Gastrocnemius medialis (tissue), 4 donors: ENCODE results near the gene SPON1. TPM values are rescaled to one million over a fixed set of nuclear protein-coding genes. Genes with fewer than 3 reads are reported as not detected.

Source experiments
- ATAC-seq, 2 donors: fragments of 150-250 bp; one replicate each; pipeline ENCODE4 v1.9.1; 2016
- DNase-seq, 2 donors: peaks; one replicate each; pipeline ENCODE4 v3.0.0-alpha.2; 2019
- H3K27ac ChIP-seq, 4 donors: fragments of 200-600 bp; sonication (generic); 1 replicate in 1 of 4; 2 replicates in 3 of 4; pipeline ENCODE4 v1.5.1; 2016 to 2018; ENCODE audit warnings: mild to moderate bottlenecking in 2 of 4, moderate library complexity in 1 of 4
- H3K27me3 ChIP-seq, 3 donors: fragments of 200-600 bp; sonication (generic) in 2 of 3; 1 replicate in 1 of 3; 2 replicates in 2 of 3; pipeline versions ENCODE4 v1.5.1 to v1.6.0; 2016 to 2019; ENCODE audit warnings: mild to moderate bottlenecking in 1 of 3, moderate library complexity in 1 of 3
- H3K36me3 ChIP-seq, 2 donors: fragments of 200-600 bp; sonication (generic) in 1 of 2; one replicate each; pipeline ENCODE4 v1.5.1; 2017 to 2018
- H3K4me1 ChIP-seq, 2 donors: fragments of 200-600 bp; sonication (generic) in 1 of 2; one replicate each; pipeline ENCODE4 v1.5.1; 2016 to 2017; ENCODE audit warnings: mild to moderate bottlenecking in 2 of 2
- H3K4me3 ChIP-seq, 4 donors: fragments of 200-600 bp; sonication (generic) in 3 of 4; 1 replicate in 1 of 4; 2 replicates in 3 of 4; pipeline ENCODE4 v1.5.1; 2016 to 2019; ENCODE audit warnings: mild to moderate bottlenecking in 2 of 4
- H3K9me3 ChIP-seq, 3 donors: fragments of 200-600 bp; sonication (generic) in 2 of 3; 1 replicate in 1 of 3; 2 replicates in 2 of 3; pipeline ENCODE4 v1.5.1; 2016 to 2019
- POLR2A ChIP-seq, 2 donors: fragments of 450-650 bp; IDR thresholded peaks; one replicate each; pipeline ENCODE4 v1.6.1; 2017; ENCODE audit warnings: antibody characterized with exemption in 2 of 2, mild to moderate bottlenecking in 2 of 2, moderate library complexity in 2 of 2
- in situ Hi-C, 4 donors: fragments of 200-750 bp; cut with MboI; loops; one replicate each; pipeline versions ENCODE4 v1.15.0 to v1.8.0; 2017; ENCODE audit warnings: low sequenced_read_pairs in 4 of 4
- intact Hi-C: fragments of 100-400 bp; cut with DNase I; formaldehyde crosslinking; loops from one replicate; pipeline ENCODE4 v1.15.1; 2023; ENCODE audit warnings: low total_unique reads
- total RNA-seq, 4 donors: library from RNA; depleted of rRNA; stranded (reverse); fragments of >200 nt; gene quantifications; one replicate each; pipeline versions ENCODE4 v1.1.0 to v1.2.3, GENCODE V29; 2016
- TF ChIP-seq, protein P1 (sequence below), 5 experiments: fragments of 450-650 bp in 3 of 5; fragments of 200-600 bp in 2 of 5; sonication (generic) in 2 of 5; IDR thresholded peaks in 4 of 5; conservative IDR thresholded peaks in 1 of 5; 1 replicate in 4 of 5; 2 replicates in 1 of 5; pipeline ENCODE4 v1.5.1; 2016 to 2019; ENCODE audit warnings: antibody characterized with exemption in 5 of 5, mild to moderate bottlenecking in 3 of 5, moderate library complexity in 3 of 5

Gene SPON1
- total RNA-seq, 4 donors from 2014 or later, result 0.10 to 1.6 (median 0.36) TPM

DNA sequence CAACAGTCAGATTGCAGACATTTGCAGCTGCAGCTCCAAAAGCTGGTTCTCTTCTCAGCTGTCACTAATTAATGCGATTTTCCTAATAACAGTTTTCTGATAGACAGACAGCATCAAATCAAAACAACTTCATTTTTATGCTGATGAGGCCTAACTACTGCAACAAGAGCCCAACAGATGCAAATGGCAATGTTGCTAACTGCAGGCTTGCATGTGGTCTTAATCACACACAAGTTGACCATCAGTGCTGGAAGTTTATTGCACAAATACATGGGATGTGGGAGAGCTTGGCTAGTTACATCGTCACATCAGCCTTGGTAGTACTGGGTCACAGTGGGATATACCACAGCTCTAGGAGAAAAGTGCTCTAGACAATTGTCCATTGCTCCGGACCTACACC, 99.2 kb downstream of the SPON1 start:
- H3K27me3 ChIP-seq, result no peaks in the 10 kb centered on the region
- TF ChIP-seq POLR2A (IDR thresholded peaks at IDR 0.05), result no peak
- TF ChIP-seq, protein P1, sequence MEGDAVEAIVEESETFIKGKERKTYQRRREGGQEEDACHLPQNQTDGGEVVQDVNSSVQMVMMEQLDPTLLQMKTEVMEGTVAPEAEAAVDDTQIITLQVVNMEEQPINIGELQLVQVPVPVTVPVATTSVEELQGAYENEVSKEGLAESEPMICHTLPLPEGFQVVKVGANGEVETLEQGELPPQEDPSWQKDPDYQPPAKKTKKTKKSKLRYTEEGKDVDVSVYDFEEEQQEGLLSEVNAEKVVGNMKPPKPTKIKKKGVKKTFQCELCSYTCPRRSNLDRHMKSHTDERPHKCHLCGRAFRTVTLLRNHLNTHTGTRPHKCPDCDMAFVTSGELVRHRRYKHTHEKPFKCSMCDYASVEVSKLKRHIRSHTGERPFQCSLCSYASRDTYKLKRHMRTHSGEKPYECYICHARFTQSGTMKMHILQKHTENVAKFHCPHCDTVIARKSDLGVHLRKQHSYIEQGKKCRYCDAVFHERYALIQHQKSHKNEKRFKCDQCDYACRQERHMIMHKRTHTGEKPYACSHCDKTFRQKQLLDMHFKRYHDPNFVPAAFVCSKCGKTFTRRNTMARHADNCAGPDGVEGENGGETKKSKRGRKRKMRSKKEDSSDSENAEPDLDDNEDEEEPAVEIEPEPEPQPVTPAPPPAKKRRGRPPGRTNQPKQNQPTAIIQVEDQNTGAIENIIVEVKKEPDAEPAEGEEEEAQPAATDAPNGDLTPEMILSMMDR (IDR thresholded peaks at IDR 0.05 in 4 of 5, conservative IDR thresholded peaks at IDR 0.05 in 1 of 5), result no peak
- ATAC-seq (no peak), DNase-seq (no peak)
- H3K9me3 ChIP-seq, result no peaks in the 10 kb centered on the region
- no peak overlapping the region for H3K27ac ChIP-seq
- no peak overlapping the region for H3K4me3 ChIP-seq
- no peaks in the 10 kb centered on the region for H3K36me3 ChIP-seq
- intact Hi-C loops, result no loop called here
- in situ Hi-C loops, result no loop called here
- H3K4me1 ChIP-seq, result no peaks in the 10 kb centered on the region

DNA sequence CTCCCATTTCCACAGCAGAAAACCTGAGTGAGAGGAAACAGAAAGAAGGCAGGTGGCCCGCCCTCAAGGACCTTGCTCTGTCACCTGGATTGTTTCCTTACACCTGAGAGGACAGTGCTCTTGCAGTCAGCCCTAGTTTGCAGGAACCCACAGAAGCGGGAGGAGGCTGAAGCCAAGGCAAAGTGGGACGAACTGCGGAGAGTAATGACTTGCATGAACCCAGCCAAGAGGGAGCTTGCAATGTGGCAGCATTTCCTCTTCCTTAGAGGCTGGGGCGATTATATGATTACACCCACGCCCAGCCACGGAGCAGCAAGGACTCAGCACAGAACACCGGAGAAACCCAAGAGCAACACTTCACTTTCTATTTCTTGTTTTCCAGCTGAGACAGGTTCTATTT, 102.6 kb downstream of the SPON1 start:
- intact Hi-C loops, result no loop called here
- Histone ChIP-seq H3K36me3 (no peaks in the 10 kb centered on the region), H3K27ac (no peak overlapping the region), H3K9me3 (no peaks in the 10 kb centered on the region), H3K4me3 (no peak overlapping the region), H3K27me3 (no peaks in the 10 kb centered on the region), H3K4me1 (no peaks in the 10 kb centered on the region)
- ATAC-seq (no peak), DNase-seq (no peak)
- in situ Hi-C loops, result no loop called here
- TF ChIP-seq, protein P1 (IDR thresholded peaks at IDR 0.05 in 4 of 5, conservative IDR thresholded peaks at IDR 0.05 in 1 of 5), result no peak
- TF ChIP-seq POLR2A (IDR thresholded peaks at IDR 0.05), result no peak

DNA sequence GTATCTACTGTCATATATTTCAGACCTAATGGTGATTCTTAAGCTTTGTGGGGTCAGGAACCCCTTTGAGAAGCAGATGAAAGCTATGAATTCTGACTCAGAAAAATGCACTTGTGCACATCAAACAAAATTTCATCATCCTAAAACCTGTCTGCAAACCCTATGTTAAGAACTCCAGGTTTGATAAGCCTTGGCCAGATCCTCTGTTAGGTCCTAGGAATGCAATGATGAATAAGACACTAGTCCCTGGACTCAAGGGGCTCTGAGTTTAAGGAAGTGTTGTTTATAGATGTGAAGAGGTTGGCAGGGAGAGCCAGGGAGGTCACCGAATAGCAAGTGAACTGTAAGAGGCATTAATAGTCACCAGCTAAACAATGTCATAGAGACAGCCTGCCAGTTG, 103.2 kb downstream of the SPON1 start:
- no peak for DNase-seq
- Histone ChIP-seq H3K4me1 (no peaks in the 10 kb centered on the region), H3K27me3 (no peaks in the 10 kb centered on the region), H3K27ac (no peak overlapping the region), H3K36me3 (no peaks in the 10 kb centered on the region), H3K4me3 (no peak overlapping the region), H3K9me3 (no peaks in the 10 kb centered on the region)
- in situ Hi-C loops (no loop called here), intact Hi-C loops (no loop called here)
- TF ChIP-seq, protein P1 (IDR thresholded peaks at IDR 0.05 in 4 of 5, conservative IDR thresholded peaks at IDR 0.05 in 1 of 5), result no peak
- no peak for TF ChIP-seq POLR2A (IDR thresholded peaks at IDR 0.05)
- no peak for ATAC-seq

DNA sequence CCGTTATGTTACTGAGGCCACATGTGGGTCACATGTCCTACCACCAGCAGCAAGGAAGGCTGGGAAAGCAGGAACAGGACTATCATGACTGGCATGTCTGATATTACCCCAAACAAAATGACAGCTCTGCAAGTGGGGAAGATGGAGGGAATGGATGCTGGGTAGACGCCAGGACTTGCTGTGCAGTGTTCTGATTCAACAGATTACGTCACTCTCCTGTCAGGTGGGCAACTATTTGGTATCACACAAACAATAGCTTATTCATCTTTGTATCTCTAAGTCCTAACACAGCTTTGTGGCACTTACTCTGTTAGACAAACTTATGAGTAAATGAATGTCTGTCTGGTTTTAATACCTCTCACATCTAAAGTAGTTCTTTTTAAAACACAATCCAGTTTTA, 105.2 kb downstream of the SPON1 start:
- no peak overlapping the region for H3K27ac ChIP-seq
- no peaks in the 10 kb centered on the region for H3K36me3 ChIP-seq
- no peaks in the 10 kb centered on the region for H3K27me3 ChIP-seq
- no peaks in the 10 kb centered on the region for H3K9me3 ChIP-seq
- in situ Hi-C loops (no loop called here), intact Hi-C loops (no loop called here)
- ATAC-seq (no peak), DNase-seq (no peak)
- no peak for TF ChIP-seq POLR2A (IDR thresholded peaks at IDR 0.05)
- TF ChIP-seq, protein P1 (IDR thresholded peaks at IDR 0.05 in 4 of 5, conservative IDR thresholded peaks at IDR 0.05 in 1 of 5), result no peak
- no peak overlapping the region for H3K4me3 ChIP-seq
- H3K4me1 ChIP-seq, result no peaks in the 10 kb centered on the region

DNA sequence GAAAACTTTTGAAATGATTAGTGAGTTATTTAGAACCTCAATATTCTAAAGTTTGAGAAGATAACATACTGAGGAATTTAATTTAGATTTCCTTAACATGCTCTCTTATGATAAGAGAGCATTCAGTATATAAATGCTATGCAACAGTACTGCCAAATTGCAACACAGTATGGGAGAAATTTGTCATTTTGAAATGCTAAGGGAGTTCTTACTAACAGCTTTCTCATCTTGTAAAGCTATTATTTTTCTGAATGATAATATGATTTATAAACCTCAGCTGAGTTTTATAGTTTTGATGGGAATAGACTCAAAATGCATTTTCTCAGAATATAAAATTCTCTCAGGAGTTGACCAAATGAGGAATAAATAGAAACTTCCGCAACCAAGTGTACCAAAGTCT, 108.4 kb downstream of the SPON1 start:
- ATAC-seq, result no peak
- intact Hi-C loops, result no loop called here

More for the DNA sequence above, 108.4 kb downstream of the SPON1 start:
- Histone ChIP-seq H3K27ac (no peak overlapping the region), H3K27me3 (no peaks in the 10 kb centered on the region), H3K4me3 (no peak overlapping the region), H3K36me3 (no peaks in the 10 kb centered on the region), H3K9me3 (no peaks in the 10 kb centered on the region), H3K4me1 (no peaks in the 10 kb centered on the region)
- no peak for DNase-seq
- TF ChIP-seq POLR2A (IDR thresholded peaks at IDR 0.05), result no peak
- TF ChIP-seq, protein P1 (IDR thresholded peaks at IDR 0.05 in 4 of 5, conservative IDR thresholded peaks at IDR 0.05 in 1 of 5), result no peak
- in situ Hi-C loops, result no loop called here
